ENCODE results near the gene SETD7.

DNA sequence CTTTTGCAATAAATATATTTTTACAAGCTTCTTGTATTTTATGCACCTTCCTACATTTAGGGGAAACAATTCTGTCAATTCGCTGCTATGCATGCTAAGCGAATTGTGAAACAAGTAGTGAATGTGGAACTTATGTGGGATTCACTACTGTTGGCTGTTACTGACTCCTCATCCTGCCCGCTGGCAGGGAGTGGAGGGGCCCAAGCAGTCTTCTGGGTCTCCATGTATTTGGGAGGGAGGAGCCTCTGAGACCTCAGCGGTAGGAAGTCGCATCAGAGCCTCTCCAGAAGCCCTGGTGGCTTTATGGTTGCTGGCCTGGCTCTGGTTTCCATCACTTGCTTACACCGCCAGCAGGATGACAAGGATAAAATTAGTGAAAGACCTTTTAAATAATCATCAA is 3.7 kb upstream of the SETD7 start:
- TF ChIP-seq CTCF (IDR thresholded peaks at IDR 0.05 in 4 of 5, conservative IDR thresholded peaks at IDR 0.05 in 1 of 5) (no peak), POLR2A (IDR thresholded peaks at IDR 0.05) (no peak)

All from gastrocnemius medialis (tissue), 4 donors.